SK-N-SH treated with all-trans-retinoic acid at 6 μM for 48 hours (cell line): ENCODE results near the gene CCDC24.

Experiments
- ATAC-seq: fragments of 200-7000 bp; cut with Tn5 transposase; 3 replicates; pipeline ENCODE4 v1.9.1; 2020; ENCODE audit warnings: mild to moderate bottlenecking, moderate library complexity
- ARNTL ChIP-seq: fragments of 450-650 bp; formaldehyde crosslinking; IDR thresholded peaks from 2 replicates; pipeline ENCODE4 v1.5.0; 2020; ENCODE audit warnings: low read depth, mild to moderate bottlenecking, moderate library complexity, borderline replicate concordance
- ESRRG ChIP-seq: fragments of 250-450 bp; sonication (Bioruptor Pico); IDR thresholded peaks from 2 replicates; pipeline ENCODE4 v1.6.1; 2021; ENCODE audit warnings: mild to moderate bottlenecking
- GLIS3 ChIP-seq: fragments of 250-450 bp; sonication (Bioruptor Pico); IDR thresholded peaks from 2 replicates; pipeline ENCODE4 v1.5.0; 2020; ENCODE audit warnings: mild to moderate bottlenecking, moderate library complexity
- ISL1 ChIP-seq: fragments of 250-450 bp; sonication (Bioruptor Pico); IDR thresholded peaks from 2 replicates; pipeline ENCODE4 v2.1.2; 2022; ENCODE audit warnings: mild to moderate bottlenecking, moderate library complexity
- OSR1 ChIP-seq: fragments of 250-450 bp; sonication (Bioruptor Pico); IDR thresholded peaks from 2 replicates; pipeline ENCODE4 v1.8.0; 2022; ENCODE audit warnings: moderate library complexity, mild to moderate bottlenecking, inconsistent platforms
- PATZ1 ChIP-seq: fragments of 250-450 bp; sonication (Bioruptor Pico); IDR thresholded peaks from 2 replicates; pipeline ENCODE4 v1.8.0; 2020; ENCODE audit warnings: mild to moderate bottlenecking, moderate library complexity, borderline replicate concordance
- POU6F1 ChIP-seq: fragments of 250-450 bp; sonication (Bioruptor Pico); IDR thresholded peaks from 2 replicates; pipeline ENCODE4 v1.8.0; 2021; ENCODE audit warnings: low read depth, mild to moderate bottlenecking, moderate library complexity, borderline replicate concordance
- RARB ChIP-seq: fragments of 250-450 bp; sonication (Bioruptor Pico); IDR thresholded peaks from 2 replicates; pipeline ENCODE4 v1.8.0; 2021; ENCODE audit warnings: mild to moderate bottlenecking, moderate library complexity
- SNAI2 ChIP-seq: fragments of 250-450 bp; sonication (Bioruptor Pico); IDR thresholded peaks from 2 replicates; pipeline ENCODE4 v1.5.0; 2020; ENCODE audit warnings: mild to moderate bottlenecking, moderate library complexity
- TCF4 ChIP-seq: fragments of 250-450 bp; sonication (Bioruptor Pico); IDR thresholded peaks from 2 replicates; pipeline ENCODE4 v1.8.0; 2021; ENCODE audit warnings: mild to moderate bottlenecking, moderate library complexity, borderline replicate concordance
- TOX ChIP-seq: fragments of 250-450 bp; sonication (Bioruptor Pico); IDR thresholded peaks from 2 replicates; pipeline ENCODE4 v1.8.0; 2021; ENCODE audit warnings: mild to moderate bottlenecking, moderate library complexity, borderline replicate concordance
- ZC3H10 ChIP-seq: fragments of 250-450 bp; sonication (Bioruptor Pico); IDR thresholded peaks from 2 replicates; pipeline ENCODE4 v1.5.1; 2021; ENCODE audit warnings: mild to moderate bottlenecking, moderate library complexity
- ZFP3 ChIP-seq: fragments of 250-450 bp; sonication (Bioruptor Pico); IDR thresholded peaks from 2 replicates; pipeline ENCODE4 v1.5.0; 2020; ENCODE audit warnings: mild to moderate bottlenecking, moderate library complexity
- ZFP30 ChIP-seq: fragments of 450-650 bp; formaldehyde crosslinking; IDR thresholded peaks from 2 replicates; pipeline ENCODE4 v1.5.0; 2022; ENCODE audit warnings: mild to moderate bottlenecking, moderate library complexity
- ZNF565 ChIP-seq: fragments of 450-650 bp; formaldehyde crosslinking; conservative IDR thresholded peaks from 2 replicates; pipeline ENCODE4 v1.5.0; 2020; ENCODE audit warnings: low read depth, mild to moderate bottlenecking, moderate library complexity
- ZNF70 ChIP-seq: fragments of 450-650 bp; formaldehyde crosslinking; IDR thresholded peaks from 2 replicates; pipeline ENCODE4 v1.5.0; 2020; ENCODE audit warnings: mild to moderate bottlenecking, moderate library complexity
- ZNF8 ChIP-seq: fragments of 450-650 bp; formaldehyde crosslinking; IDR thresholded peaks from 2 replicates; pipeline ENCODE4 v1.5.0; 2020; ENCODE audit warnings: mild to moderate bottlenecking, moderate library complexity
- TF ChIP-seq, protein P1 (sequence below): fragments of 250-450 bp; sonication (Bioruptor Pico); IDR thresholded peaks from 2 replicates; pipeline ENCODE4 v1.5.1; 2020; ENCODE audit warnings: low read depth, mild to moderate bottlenecking, moderate library complexity
- TF ChIP-seq, protein P2 (sequence below): fragments of 250-450 bp; sonication (Bioruptor Pico); IDR thresholded peaks from 2 replicates; pipeline ENCODE4 v1.5.1; 2021; ENCODE audit warnings: mild to moderate bottlenecking, moderate library complexity

Gene CCDC24

DNA sequence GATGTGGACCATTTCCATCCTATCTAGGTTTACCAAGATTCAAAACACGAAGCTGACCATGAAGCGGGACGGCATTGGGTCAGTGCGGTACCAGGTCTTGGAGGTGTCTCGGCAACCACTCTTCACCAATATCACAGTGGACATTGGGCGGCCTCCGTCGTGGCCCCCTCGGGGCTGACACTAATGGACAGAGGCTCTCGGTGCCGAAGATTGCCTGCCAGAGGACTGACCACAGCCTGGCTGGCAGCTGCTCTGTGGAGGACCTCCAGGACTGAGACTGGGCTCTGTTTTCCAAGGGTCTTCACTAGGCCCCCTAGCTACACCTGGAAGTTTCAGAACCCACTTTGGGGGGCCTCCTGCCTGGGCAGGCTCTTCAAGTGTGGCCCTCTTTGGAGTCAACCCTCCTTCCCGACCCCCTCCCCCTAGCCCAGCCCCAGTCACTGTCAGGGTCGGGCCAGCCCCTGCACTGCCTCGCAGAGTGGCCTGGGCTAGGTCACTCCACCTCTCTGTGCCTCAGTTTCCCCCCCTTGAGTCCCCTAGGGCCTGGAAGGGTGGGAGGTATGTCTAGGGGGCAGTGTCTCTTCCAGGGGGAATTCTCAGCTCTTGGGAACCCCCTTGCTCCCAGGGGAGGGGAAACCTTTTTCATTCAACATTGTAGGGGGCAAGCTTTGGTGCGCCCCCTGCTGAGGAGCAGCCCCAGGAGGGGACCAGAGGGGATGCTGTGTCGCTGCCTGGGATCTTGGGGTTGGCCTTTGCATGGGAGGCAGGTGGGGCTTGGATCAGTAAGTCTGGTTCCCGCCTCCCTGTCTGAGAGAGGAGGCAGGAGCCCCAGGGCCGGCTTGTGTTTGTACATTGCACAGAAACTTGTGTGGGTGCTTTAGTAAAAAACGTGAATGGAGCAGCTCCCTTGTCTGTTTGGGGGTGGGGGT, 864 bp upstream of the CCDC24 start:
- no peak for TF ChIP-seq RARB (CRISPR knock-in tag)
- no peak for TF ChIP-seq POU6F1
- no peak for TF ChIP-seq ZNF70
- no peak for TF ChIP-seq ZNF8
- TF ChIP-seq, all 23 proteins: peak for 0
- peak; percentile 6 for ATAC-seq

GRCh38 chr1:43991200-43991475, 261 bp upstream of the CCDC24 start:
- peak; percentile 53 for ATAC-seq
- TF ChIP-seq OSR1 (CRISPR knock-in tag), result no peak

GRCh38 chr1:43992232-43992995, 1.0 kb downstream of the CCDC24 start:
- TF ChIP-seq TCF4 (CRISPR knock-in tag) (no peak), POU6F1 (no peak), PATZ1 (CRISPR knock-in tag) (no peak), OSR1 (CRISPR knock-in tag) (no peak), ESRRG (CRISPR knock-in tag) (no peak), ZFP30 (CRISPR knock-in tag) (no peak), ZNF565 (no peak), ARNTL (CRISPR knock-in tag) (no peak), ZC3H10 (CRISPR knock-in tag) (no peak), ZNF70 (no peak), GLIS3 (CRISPR knock-in tag) (no peak), TOX (CRISPR knock-in tag) (no peak), RARB (CRISPR knock-in tag) (no peak)
- TF ChIP-seq, protein P1, sequence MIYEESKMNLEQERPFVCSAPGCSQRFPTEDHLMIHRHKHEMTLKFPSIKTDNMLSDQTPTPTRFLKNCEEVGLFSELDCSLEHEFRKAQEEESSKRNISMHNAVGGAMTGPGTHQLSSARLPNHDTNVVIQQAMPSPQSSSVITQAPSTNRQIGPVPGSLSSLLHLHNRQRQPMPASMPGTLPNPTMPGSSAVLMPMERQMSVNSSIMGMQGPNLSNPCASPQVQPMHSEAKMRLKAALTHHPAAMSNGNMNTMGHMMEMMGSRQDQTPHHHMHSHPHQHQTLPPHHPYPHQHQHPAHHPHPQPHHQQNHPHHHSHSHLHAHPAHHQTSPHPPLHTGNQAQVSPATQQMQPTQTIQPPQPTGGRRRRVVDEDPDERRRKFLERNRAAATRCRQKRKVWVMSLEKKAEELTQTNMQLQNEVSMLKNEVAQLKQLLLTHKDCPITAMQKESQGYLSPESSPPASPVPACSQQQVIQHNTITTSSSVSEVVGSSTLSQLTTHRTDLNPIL (CRISPR knock-in tag), result no peak
- TF ChIP-seq, protein P2, sequence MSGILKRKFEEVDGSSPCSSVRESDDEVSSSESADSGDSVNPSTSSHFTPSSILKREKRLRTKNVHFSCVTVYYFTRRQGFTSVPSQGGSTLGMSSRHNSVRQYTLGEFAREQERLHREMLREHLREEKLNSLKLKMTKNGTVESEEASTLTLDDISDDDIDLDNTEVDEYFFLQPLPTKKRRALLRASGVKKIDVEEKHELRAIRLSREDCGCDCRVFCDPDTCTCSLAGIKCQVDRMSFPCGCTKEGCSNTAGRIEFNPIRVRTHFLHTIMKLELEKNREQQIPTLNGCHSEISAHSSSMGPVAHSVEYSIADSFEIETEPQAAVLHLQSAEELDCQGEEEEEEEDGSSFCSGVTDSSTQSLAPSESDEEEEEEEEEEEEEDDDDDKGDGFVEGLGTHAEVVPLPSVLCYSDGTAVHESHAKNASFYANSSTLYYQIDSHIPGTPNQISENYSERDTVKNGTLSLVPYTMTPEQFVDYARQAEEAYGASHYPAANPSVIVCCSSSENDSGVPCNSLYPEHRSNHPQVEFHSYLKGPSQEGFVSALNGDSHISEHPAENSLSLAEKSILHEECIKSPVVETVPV, result no peak
- no peak for ATAC-seq

- no peak for ATAC-seq
- TF ChIP-seq ZNF70 (no peak), POU6F1 (no peak), ESRRG (CRISPR knock-in tag) (no peak), OSR1 (CRISPR knock-in tag) (no peak), GLIS3 (CRISPR knock-in tag) (no peak), ZNF565 (no peak), TOX (CRISPR knock-in tag) (no peak), ZNF8 (no peak), ISL1 (no peak), SNAI2 (CRISPR knock-in tag) (no peak), ZFP3 (CRISPR knock-in tag) (no peak)
- TF ChIP-seq, protein P2, result no peak
- TF ChIP-seq, all 23 proteins: peak for 0
Measured at GRCh38 chr1:43993206-43993914, 2.0 kb downstream of the CCDC24 start.
